ENCODE results near the gene METTL13.

- no peak for TF ChIP-seq CTCF (IDR thresholded peaks at IDR 0.05; ENCODE audit: insufficient read depth, low read depth, low read length)
- TF ChIP-seq EZH2 (IDR thresholded peaks at IDR 0.05; ENCODE audit: insufficient read depth, low read length) = no peak
Observed at GRCh38 chr1:171802207-171802606, 20.7 kb downstream of the METTL13 start.

Measured in astrocyte (in vitro differentiated cells and primary cell).